HUES64 (cell line): ENCODE measurements around the gene GAK.

Source experiments
- H3K27ac ChIP-seq: 2 replicates; pipeline ENCODE4 v1.7.0; 2013; ENCODE audit warnings: low read depth, low read length, inconsistent platforms
- H3K27me3 ChIP-seq: 2 replicates; pipeline ENCODE4 v1.6.1; 2013; ENCODE audit warnings: mild to moderate bottlenecking, low read length; ENCODE audit not compliant: insufficient read depth
- H3K36me3 ChIP-seq: 2 replicates; pipeline ENCODE4 v1.6.1; 2013; ENCODE audit warnings: mild to moderate bottlenecking, low read length; ENCODE audit not compliant: insufficient read depth
- H3K4me1 ChIP-seq: 2 replicates; pipeline ENCODE4 v1.6.1; 2013; ENCODE audit warnings: mild to moderate bottlenecking, low read length, moderate library complexity; ENCODE audit not compliant: insufficient read depth
- H3K4me3 ChIP-seq: 2 replicates; pipeline ENCODE4 v1.5.1; 2013; ENCODE audit warnings: mild to moderate bottlenecking, low read length, moderate library complexity
- H3K9ac ChIP-seq: 2 replicates; pipeline ENCODE4 v1.6.1; 2013; ENCODE audit warnings: mild to moderate bottlenecking, low read depth, low read length
- H3K9me3 ChIP-seq: 2 replicates; pipeline ENCODE4 v1.6.1; 2013; ENCODE audit warnings: low read depth, low read length; ENCODE audit not compliant: insufficient read depth
- WGBS: fragments of 150-250, 120-280 bp; methylation state at CpG from one replicate; pipeline ENCODE4 v1.1.7; 2013; ENCODE audit warnings: missing lambda C conversion rate; 5-methylcytosine and 5-hydroxymethylcytosine counted together

Gene GAK

GRCh38 chr4:956531-957230 is 24.6 kb upstream of the GAK start:
- WGBS: 90% methylated on average over 14 of the region's 14 CpGs
- Histone ChIP-seq H3K9me3 (no peaks in the 10 kb centered on the region), H3K27ac (no peak overlapping the region), H3K27me3 (no peaks in the 10 kb centered on the region), H3K4me3 (no peak overlapping the region), H3K4me1 (no peaks in the 10 kb centered on the region), H3K36me3 (no peaks in the 10 kb centered on the region), H3K9ac (no peak overlapping the region)

- Histone ChIP-seq H3K27ac (no peak overlapping the region), H3K9me3 (no peaks in the 10 kb centered on the region), H3K9ac (no peak overlapping the region), H3K36me3 (no peaks in the 10 kb centered on the region), H3K27me3 (no peaks in the 10 kb centered on the region), H3K4me3 (no peak overlapping the region), H3K4me1 (no peaks in the 10 kb centered on the region)
- WGBS: 85% methylated on average over 12 of the region's 12 CpGs
Measured at GRCh38 chr4:955931-956381, 23.8 kb upstream of the GAK start.

GRCh38 chr4:955161-955921 is 23.2 kb upstream of the GAK start:
- no peaks in the 10 kb centered on the region for H3K27me3 ChIP-seq
- H3K36me3 ChIP-seq: no peaks in the 10 kb centered on the region
- no peak overlapping the region for H3K4me3 ChIP-seq
- H3K27ac ChIP-seq: no peak overlapping the region
- H3K9ac ChIP-seq: no peak overlapping the region
- no peaks in the 10 kb centered on the region for H3K9me3 ChIP-seq
- H3K4me1 ChIP-seq: no peaks in the 10 kb centered on the region
- 93% methylated on average over 33 of the region's 33 CpGs for WGBS

- 93% methylated on average over 17 of the region's 17 CpGs for WGBS
- Histone ChIP-seq H3K4me3 (no peak overlapping the region), H3K27ac (no peak overlapping the region), H3K9ac (no peak overlapping the region), H3K9me3 (no peaks in the 10 kb centered on the region), H3K4me1 (no peaks in the 10 kb centered on the region), H3K36me3 (no peaks in the 10 kb centered on the region), H3K27me3 (no peaks in the 10 kb centered on the region)
Measured at GRCh38 chr4:954211-955020, 22.3 kb upstream of the GAK start.

GRCh38 chr4:953574-953915 is 21.4 kb upstream of the GAK start:
- Histone ChIP-seq H3K36me3 (no peaks in the 10 kb centered on the region), H3K4me3 (no peak overlapping the region), H3K27me3 (no peaks in the 10 kb centered on the region), H3K27ac (no peak overlapping the region), H3K9ac (no peak overlapping the region), H3K4me1 (no peaks in the 10 kb centered on the region), H3K9me3 (no peaks in the 10 kb centered on the region)
- 94% methylated on average over 13 of the region's 13 CpGs for WGBS

- Histone ChIP-seq H3K4me3 (no peak overlapping the region), H3K9me3 (no peaks in the 10 kb centered on the region), H3K9ac (no peak overlapping the region), H3K27me3 (no peaks in the 10 kb centered on the region), H3K4me1 (no peaks in the 10 kb centered on the region), H3K36me3 (no peaks in the 10 kb centered on the region), H3K27ac (no peak overlapping the region)
- 96% methylated on average over 28 of the region's 28 CpGs for WGBS
Measured at GRCh38 chr4:952881-953573, 20.9 kb upstream of the GAK start.

- Histone ChIP-seq H3K4me1 (no peaks in the 10 kb centered on the region), H3K27ac (no peak overlapping the region), H3K9ac (no peak overlapping the region), H3K36me3 (no peaks in the 10 kb centered on the region), H3K27me3 (no peaks in the 10 kb centered on the region), H3K4me3 (no peak overlapping the region), H3K9me3 (no peaks in the 10 kb centered on the region)
- 91% methylated on average over 23 of the region's 23 CpGs for WGBS
Measured at GRCh38 chr4:951594-952468, 19.7 kb upstream of the GAK start.

GRCh38 chr4:951186-951585 is 19.1 kb upstream of the GAK start:
- Histone ChIP-seq H3K9me3 (no peaks in the 10 kb centered on the region), H3K9ac (no peak overlapping the region; the same call in 1 of the 2 replicates), H3K36me3 (no peaks in the 10 kb centered on the region), H3K4me1 (no peaks in the 10 kb centered on the region), H3K27me3 (no peaks in the 10 kb centered on the region), H3K4me3 (no peak overlapping the region), H3K27ac (no peak overlapping the region)
- 74% methylated on average over 7 of the region's 7 CpGs for WGBS

GRCh38 chr4:950136-951020 is 18.3 kb upstream of the GAK start:
- H3K27ac ChIP-seq: no peak overlapping the region
- H3K9me3 ChIP-seq: no peaks in the 10 kb centered on the region
- WGBS: 94% methylated on average over 30 of the region's 30 CpGs
- H3K4me1 ChIP-seq: peaks cover 7% of the 10 kb centered on the region; the same call in 1 of the 2 replicates
- H3K4me3 ChIP-seq: no peak overlapping the region
- no peaks in the 10 kb centered on the region for H3K36me3 ChIP-seq
- no peak overlapping the region for H3K9ac ChIP-seq
- H3K27me3 ChIP-seq: peaks cover 2% of the 10 kb centered on the region; the same call in 1 of the 2 replicates
